ENCODE data around the gene AQR.

GRCh38 chr15:34889476-34889875 lies 80.1 kb downstream of the AQR start:
- no peak for TF ChIP-seq POLR2A (IDR thresholded peaks at IDR 0.05; ENCODE audit: low read depth, low read length)
- no peak for TF ChIP-seq POLR2AphosphoS5 (IDR thresholded peaks at IDR 0.05; ENCODE audit: low read depth, low read length)
- no peak for TF ChIP-seq TAF1 (IDR thresholded peaks at IDR 0.05; ENCODE audit: borderline replicate concordance, low read depth, low read length)
